ENCODE measurements around the gene SELENOO. TPM values are rescaled to one million over a fixed set of nuclear protein-coding genes. Genes with fewer than 3 reads are reported as not detected.

Gene SELENOO
- total and polyA plus RNA-seq, 9 donors: 0.40 to 31.1 (median 23.0) TPM

GRCh38 chr22:50226875-50227165, 26.0 kb downstream of the SELENOO start:
- Histone ChIP-seq H3K9me3 (no peaks in the 10 kb centered on the region), H3K27me3 (no peaks in the 10 kb centered on the region), H3K4me3 (no peak overlapping the region), H3K4me1 (ENCODE audit: insufficient read depth) (no peaks in the 10 kb centered on the region), H3K27ac (no peak overlapping the region), H3K36me3 (no peaks in the 10 kb centered on the region)
- DNase-seq: no peak
- TF ChIP-seq POLR2A (IDR thresholded peaks at IDR 0.05) (no peak), EP300 (IDR thresholded peaks at IDR 0.05) (no peak), CTCF (IDR thresholded peaks at IDR 0.05) (no peak)
- 87 to 91% (median 89%) methylated on average over 12 to 18 of the region's 18 CpGs for WGBS, 3 donors
- intact Hi-C loops (cut with DNase I): no loop called here

DNA sequence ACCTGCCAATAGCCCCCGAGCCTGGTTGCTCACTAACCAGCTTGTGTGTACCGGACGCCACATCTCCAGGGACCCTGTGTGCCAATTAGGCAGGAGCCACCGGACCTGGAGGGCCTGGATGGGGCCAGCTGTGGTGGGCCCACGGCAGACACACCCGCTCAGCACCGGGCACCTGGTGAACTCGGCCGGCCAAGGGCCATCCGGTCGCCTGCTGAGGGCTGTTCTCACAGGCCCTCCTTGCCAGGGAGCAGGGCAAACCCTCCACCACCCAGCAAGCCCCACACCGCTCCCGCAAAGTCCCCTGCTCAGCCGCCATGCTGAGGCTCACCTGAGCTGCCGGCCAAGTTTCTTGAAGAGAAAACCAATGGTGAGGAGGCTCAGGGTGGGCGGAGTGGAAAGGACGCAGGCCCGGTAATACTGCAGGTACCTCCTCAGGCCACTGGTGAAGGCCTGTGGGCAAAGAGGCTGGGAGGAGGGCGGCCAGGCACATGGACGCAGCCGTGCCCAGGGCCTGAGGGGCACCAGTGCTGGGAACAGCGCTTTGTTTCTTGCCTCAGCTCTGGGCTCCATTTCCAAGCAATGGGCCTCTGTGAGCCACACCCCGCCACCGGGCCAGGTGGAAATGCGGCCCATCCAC, 26.9 kb downstream of the SELENOO start:
- no peak for TF ChIP-seq EP300 (IDR thresholded peaks at IDR 0.05)
- no peak for TF ChIP-seq POLR2A (IDR thresholded peaks at IDR 0.05)
- no peak for TF ChIP-seq CTCF (IDR thresholded peaks at IDR 0.05)
- no peak overlapping the region for H3K27ac ChIP-seq
- H3K36me3 ChIP-seq: no peaks in the 10 kb centered on the region
- no peak overlapping the region for H3K4me3 ChIP-seq
- no peaks in the 10 kb centered on the region for H3K4me1 ChIP-seq (ENCODE audit: insufficient read depth)
- no peaks in the 10 kb centered on the region for H3K27me3 ChIP-seq
- intact Hi-C loops (cut with DNase I): no loop called here
- H3K9me3 ChIP-seq: no peaks in the 10 kb centered on the region
- DNase-seq: no peak
- 90 to 95% (median 94%) methylated on average over 25 of the region's 25 CpGs for WGBS, 3 donors

DNA sequence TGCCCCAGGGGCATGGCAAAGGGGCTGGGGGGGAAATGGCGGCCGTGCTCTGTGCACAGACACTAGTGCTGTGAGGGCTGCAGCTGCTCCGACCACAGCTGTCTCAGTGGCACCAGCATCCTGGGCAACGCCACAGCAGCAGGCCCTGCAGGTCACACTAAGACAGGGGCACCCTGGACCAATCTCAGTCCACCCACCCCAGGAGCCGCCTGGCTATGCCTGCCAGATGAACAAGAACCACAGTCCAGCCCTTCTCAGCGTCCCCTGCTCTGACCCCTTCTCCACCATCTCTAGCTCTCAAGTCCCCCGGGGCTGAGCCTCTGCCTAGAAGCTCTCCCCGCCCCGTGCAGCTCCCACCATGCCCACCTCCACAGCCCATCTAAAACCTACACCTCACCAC, 27.6 kb downstream of the SELENOO start:
- Histone ChIP-seq H3K4me3 (no peak overlapping the region), H3K4me1 (ENCODE audit: insufficient read depth) (no peaks in the 10 kb centered on the region), H3K36me3 (no peaks in the 10 kb centered on the region), H3K9me3 (no peaks in the 10 kb centered on the region), H3K27ac (no peak overlapping the region), H3K27me3 (no peaks in the 10 kb centered on the region)
- 90 to 95% (median 95%) methylated on average over 9 of the region's 9 CpGs for WGBS, 3 donors
- intact Hi-C loops (cut with DNase I): no loop called here
- TF ChIP-seq POLR2A (IDR thresholded peaks at IDR 0.05) (no peak), CTCF (IDR thresholded peaks at IDR 0.05) (no peak), EP300 (IDR thresholded peaks at IDR 0.05) (no peak)
- no peak for DNase-seq

GRCh38 chr22:50229370-50229769, 28.6 kb downstream of the SELENOO start:
- no peak for DNase-seq
- H3K4me1 ChIP-seq (ENCODE audit: insufficient read depth): no peaks in the 10 kb centered on the region
- WGBS, 3 donors: 93 to 94% (median 93%) methylated on average over 16 of the region's 16 CpGs
- no peak overlapping the region for H3K27ac ChIP-seq
- no peaks in the 10 kb centered on the region for H3K9me3 ChIP-seq
- no peak overlapping the region for H3K4me3 ChIP-seq
- TF ChIP-seq CTCF (IDR thresholded peaks at IDR 0.05) (no peak), POLR2A (IDR thresholded peaks at IDR 0.05) (no peak), EP300 (IDR thresholded peaks at IDR 0.05) (no peak)
- H3K36me3 ChIP-seq: no peaks in the 10 kb centered on the region
- intact Hi-C loops (cut with DNase I): no loop called here
- no peaks in the 10 kb centered on the region for H3K27me3 ChIP-seq

Data from ovary (tissue), 9 donors.